Measurements from ENCODE around the gene AMPH.
A peak's percentile ranks its signal among the peaks of the same experiment; 100 is the strongest.
"Not testable (repeated sequence)": the region's sequence is repeated elsewhere in the genome, so short reads cannot be mapped to it uniquely, and the experiment has no call there.

The AMPH gene

DNA sequence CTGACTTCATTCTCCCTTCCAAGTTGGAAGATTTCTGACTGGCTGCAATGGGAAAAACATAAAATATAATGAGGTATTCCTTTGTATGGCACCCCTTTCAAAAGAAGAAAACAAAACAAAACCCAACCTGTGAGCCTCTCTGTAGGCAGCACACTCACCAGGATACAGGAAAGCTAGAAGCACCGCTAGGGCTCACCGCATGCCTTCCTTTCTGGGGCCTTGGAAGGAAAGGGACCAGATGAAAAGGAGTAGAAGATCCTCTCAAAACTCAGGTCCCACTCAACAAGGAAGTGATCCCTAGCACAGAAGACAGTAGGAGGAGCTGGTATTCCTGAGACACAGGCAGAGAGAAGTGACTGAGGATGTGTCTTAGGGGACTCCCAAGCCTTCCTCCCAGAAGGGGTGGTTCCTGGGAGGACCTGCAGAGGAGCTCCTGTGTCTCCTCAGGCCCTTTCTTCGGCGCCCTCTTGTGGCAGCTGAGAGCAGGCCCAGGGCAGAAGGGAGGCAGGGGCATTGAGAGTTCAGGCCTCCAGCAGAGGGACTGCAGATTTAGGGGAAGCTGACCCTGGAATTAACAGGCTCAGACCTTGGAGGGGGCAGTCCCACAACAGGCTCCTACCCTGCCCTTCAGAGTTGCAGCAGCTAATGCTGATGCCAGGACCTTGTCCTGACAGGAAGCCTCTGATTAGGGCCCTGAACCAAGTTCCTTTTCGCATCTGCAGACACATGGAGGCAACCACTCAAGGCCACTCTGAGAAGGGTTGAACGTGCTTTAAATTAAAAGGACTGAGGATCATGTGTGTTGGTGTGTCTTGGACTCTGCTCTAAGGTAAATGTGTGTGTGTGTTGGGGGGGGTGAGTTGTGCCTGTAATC is 285.6 kb downstream of the AMPH start:
- DNase-seq: peak; percentile 32

- DNase-seq: not testable (repeated sequence)
These were observed 286.4 kb downstream of the AMPH start for GRCh38 chr7:38344741-38345140.

GRCh38 chr7:38342135-38342534 is 289.0 kb downstream of the AMPH start:
- DNase-seq: not testable (repeated sequence)

- DNase-seq: not testable (repeated sequence)
These were observed 289.9 kb downstream of the AMPH start for GRCh38 chr7:38341172-38341705.

DNA sequence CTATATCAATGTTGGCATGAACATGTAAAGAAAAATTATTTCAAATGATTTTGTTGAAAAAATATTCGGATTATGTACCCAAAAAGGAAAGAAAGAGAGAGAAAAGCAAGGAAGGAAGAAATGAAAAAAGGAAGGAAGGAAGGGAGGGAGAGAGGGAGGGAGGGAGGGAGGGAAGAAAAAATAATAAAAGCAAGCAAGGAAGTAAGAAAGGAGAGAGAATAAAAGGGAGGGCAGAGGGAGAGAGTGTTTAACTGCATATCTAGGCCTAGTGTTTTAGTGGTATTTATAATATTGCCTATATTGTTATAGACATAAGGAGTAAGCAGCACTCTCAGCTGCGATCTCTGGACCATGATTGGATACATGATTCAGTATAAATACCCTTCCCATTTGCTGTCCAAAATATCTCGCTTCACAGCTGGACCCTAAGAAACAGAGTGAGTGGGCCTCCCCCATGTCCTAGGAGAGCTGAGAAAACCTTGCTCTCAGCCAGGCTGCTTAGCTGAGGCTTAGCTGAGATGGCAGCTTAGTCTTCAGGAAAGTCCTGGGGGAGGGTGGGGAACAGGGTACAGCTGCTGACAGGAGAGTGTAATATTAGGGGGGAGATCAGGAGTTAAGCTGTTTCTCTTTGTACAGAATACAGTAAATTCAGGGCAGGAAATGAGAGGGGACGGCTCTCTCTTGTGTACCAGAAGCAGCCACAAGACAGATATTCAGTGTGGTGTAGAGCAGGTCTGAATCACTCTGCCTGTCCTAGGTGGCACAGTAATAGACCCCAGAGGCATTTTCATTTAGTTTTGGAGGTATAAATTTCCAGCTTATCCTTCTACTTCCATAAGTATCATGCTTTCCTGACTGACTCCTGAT is 291.0 kb downstream of the AMPH start:
- no peak for DNase-seq

DNA sequence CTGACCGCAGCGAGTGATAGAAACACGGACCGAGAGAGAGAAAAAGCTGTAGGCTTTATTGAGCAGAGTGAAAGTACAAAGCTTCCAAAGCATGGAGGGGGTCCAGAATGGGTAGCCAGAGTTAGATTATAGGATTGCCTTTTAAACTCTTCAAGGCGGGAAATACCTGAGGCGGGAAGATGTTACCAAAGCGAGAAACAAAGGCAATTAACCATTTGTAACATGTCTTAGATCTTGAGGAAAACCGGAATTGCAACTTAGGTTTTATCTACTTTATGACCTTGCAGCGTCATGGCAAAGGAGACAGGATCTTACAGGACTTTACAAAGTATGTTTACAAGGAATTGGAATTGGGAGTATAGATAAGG is 295.0 kb downstream of the AMPH start:
- not testable (repeated sequence) for DNase-seq

DNA sequence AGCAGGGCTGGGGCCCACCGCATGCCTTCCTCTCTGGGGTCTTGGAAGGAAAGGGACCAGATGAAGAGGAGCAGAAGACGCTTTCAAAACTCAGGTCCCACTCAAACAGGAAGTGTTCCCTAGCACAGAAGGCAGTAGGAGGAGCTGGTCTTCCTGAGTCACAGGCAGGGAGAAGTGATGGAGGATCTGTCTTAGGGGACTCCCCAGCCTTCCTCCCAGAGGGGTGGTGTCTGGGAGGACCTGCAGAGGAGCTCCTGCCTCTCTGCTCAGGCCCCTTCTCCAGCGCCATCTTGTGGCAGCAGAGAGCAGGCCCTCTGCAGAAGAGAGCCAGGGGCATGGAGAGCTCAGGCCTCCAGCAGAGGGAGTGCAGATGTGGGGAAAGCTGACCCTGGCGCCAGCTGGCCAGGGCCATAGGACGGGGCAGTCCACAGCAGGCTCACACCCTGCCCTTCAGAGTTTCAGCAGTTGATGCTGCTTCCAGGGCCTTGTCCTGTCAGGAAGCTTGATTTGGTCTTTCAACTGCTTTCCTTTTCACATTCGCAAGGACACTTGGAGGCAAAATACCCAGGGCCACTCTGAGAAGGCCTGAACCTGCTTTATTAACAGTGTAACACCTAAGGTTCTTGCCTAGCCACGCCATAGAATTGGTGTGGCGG is 295.6 kb downstream of the AMPH start:
- peak; percentile 73 for DNase-seq

DNA sequence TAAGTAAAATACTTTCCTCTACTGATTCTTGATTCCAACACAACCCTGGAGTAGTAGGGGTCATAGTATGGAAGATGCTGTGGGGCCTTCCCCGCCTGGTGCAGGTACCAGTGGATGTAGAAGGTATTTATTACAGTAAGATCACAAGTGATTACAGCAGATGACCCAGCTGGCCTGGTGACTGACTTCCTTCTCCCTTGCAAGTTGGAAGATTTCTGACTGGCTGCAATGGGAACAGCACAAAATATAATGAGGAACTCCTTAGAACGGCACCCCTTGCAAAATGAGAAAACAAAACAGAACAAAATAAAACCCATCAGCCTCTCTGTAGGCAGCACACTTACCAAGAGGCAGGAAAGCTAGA is 296.1 kb downstream of the AMPH start:
- no peak for DNase-seq

- DNase-seq: no peak
These were observed 297.0 kb downstream of the AMPH start for GRCh38 chr7:38334163-38334562.
